ENCODE results near the gene PDZD2. TPM values are rescaled to one million over a fixed set of nuclear protein-coding genes. Genes with fewer than 3 reads are reported as not detected.

PDZD2 gene
- total RNA-seq, 1 donor from 2014 or later = 4.3 TPM

DNA sequence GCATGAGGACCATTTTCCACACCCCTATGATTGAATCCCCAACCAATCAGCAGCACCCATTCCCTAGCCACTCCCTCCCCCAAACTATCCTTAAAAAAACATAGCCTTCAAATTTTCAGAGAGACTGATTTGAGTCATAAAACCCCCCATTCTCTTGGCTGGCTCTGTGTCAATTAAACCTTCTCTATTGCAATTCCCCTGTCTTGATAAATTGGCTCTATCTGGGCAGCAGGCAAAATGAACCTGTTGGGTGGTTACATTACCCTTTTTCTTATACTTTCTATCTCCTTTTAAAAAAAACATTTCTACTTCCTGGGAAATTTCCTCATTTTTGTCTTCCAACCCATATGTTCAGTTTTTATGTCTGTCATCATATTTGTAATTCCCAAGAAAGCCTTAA is 220.2 kb downstream of the PDZD2 start:
- H3K27me3 Mint-ChIP-seq = peaks cover 24% of the 10 kb centered on the region
- peaks cover 18% of the 10 kb centered on the region for H3K4me1 Mint-ChIP-seq (ENCODE audit: unreplicated experiment)

DNA sequence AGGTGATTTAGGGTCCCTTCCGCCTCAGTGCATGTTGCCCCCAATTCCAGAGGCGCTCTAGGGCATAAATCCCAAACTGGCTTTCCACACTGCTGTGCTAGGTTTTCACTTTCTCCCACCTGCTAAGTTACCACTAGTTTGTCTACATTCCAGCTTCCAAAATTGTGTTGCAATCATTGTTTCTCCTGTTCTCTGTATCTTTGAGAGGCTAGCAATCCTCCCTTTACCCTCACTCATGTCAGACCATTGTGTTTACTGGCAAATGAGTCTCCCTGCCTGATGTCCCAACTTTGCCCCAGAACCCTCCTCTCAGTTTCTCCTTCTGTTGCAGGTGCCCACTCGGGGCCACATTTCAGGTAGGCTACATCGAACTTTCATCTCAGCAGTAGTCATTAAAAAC is 221.3 kb downstream of the PDZD2 start:
- peaks cover 15% of the 10 kb centered on the region for H3K27me3 Mint-ChIP-seq
- H3K27ac Mint-ChIP-seq = no peak overlapping the region
- H3K4me3 Mint-ChIP-seq = no peak overlapping the region
- H3K4me1 Mint-ChIP-seq (ENCODE audit: unreplicated experiment) = peaks cover 12% of the 10 kb centered on the region
- H3K36me3 Mint-ChIP-seq = peaks cover 5% of the 10 kb centered on the region
- TF ChIP-seq, protein P1, sequence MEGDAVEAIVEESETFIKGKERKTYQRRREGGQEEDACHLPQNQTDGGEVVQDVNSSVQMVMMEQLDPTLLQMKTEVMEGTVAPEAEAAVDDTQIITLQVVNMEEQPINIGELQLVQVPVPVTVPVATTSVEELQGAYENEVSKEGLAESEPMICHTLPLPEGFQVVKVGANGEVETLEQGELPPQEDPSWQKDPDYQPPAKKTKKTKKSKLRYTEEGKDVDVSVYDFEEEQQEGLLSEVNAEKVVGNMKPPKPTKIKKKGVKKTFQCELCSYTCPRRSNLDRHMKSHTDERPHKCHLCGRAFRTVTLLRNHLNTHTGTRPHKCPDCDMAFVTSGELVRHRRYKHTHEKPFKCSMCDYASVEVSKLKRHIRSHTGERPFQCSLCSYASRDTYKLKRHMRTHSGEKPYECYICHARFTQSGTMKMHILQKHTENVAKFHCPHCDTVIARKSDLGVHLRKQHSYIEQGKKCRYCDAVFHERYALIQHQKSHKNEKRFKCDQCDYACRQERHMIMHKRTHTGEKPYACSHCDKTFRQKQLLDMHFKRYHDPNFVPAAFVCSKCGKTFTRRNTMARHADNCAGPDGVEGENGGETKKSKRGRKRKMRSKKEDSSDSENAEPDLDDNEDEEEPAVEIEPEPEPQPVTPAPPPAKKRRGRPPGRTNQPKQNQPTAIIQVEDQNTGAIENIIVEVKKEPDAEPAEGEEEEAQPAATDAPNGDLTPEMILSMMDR (conservative IDR thresholded peaks at IDR 0.05) = no peak
- H3K9me3 Mint-ChIP-seq = peaks cover 18% of the 10 kb centered on the region
- no peak for DNase-seq (ENCODE audit: extremely low spot score, unreplicated experiment)

More for the DNA sequence above, 220.2 kb downstream of the PDZD2 start:
- Mint-ChIP-seq H3K27ac (no peak overlapping the region), H3K4me3 (no peak overlapping the region), H3K9me3 (peaks cover 18% of the 10 kb centered on the region), H3K36me3 (peaks cover 5% of the 10 kb centered on the region)
- no peak for DNase-seq (ENCODE audit: extremely low spot score, unreplicated experiment)
- TF ChIP-seq, protein P1 (conservative IDR thresholded peaks at IDR 0.05) = no peak

DNA sequence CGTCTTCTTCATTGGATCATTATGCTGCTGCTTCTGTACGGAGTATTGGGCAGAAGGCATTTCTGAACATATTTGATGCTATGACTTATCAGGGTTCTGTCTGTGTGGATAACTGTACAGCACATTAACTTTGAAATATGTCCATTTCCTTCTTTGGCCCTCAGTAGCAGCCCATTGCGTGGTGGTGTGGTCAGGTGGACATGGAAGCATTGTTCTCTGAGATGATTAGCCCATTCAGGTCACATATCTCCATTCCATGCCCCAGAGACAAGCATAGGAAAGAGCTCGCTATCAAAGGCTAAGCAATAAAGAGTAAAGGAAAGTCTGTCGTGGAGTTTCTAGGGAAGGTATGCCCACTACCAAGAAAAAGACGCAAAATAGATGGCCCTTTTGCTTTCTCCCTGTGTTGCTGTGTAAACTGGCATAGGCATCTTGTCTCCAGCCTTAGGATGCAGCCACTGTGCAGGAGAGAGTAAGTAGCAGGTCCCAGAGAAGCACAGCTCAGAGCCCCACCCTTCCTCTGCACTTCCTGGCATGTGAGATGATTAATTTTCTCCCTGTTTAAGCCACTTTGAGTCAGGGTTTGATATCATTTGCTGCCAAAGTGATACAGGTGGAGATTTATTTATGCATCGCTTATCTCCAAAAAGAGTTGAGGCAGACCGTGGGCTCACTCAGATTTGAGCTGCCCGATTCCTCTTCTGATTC is 221.9 kb downstream of the PDZD2 start:
- Mint-ChIP-seq H3K4me3 (no peak overlapping the region), H3K9me3 (peaks cover 18% of the 10 kb centered on the region), H3K4me1 (ENCODE audit: unreplicated experiment) (peaks cover 8% of the 10 kb centered on the region), H3K27ac (no peak overlapping the region), H3K27me3 (peaks cover 9% of the 10 kb centered on the region), H3K36me3 (peaks cover 5% of the 10 kb centered on the region)
- TF ChIP-seq, protein P1 (conservative IDR thresholded peaks at IDR 0.05) = no peak
- no peak for DNase-seq (ENCODE audit: extremely low spot score, unreplicated experiment)

DNA sequence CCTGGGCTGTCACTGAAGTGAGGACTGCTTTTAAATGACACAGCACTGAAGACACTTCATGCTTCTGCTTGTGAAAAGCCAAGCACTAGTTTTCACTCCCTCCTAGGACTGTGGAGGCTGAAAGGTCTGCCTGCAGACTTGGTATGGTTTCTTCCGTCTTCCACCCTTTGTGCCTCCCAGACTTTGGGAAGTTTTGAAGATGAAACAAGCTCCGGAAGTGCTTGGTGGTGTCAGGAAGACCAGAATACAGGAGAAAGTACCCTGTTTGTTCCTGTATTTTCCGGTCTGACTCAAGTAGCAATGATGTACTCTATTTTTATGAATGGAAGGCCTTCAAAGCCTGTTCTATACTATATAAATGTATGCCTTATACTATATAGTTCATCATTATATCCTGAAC is 222.7 kb downstream of the PDZD2 start:
- TF ChIP-seq, protein P1 (conservative IDR thresholded peaks at IDR 0.05) = no peak
- H3K27ac Mint-ChIP-seq = no peak overlapping the region

DNA sequence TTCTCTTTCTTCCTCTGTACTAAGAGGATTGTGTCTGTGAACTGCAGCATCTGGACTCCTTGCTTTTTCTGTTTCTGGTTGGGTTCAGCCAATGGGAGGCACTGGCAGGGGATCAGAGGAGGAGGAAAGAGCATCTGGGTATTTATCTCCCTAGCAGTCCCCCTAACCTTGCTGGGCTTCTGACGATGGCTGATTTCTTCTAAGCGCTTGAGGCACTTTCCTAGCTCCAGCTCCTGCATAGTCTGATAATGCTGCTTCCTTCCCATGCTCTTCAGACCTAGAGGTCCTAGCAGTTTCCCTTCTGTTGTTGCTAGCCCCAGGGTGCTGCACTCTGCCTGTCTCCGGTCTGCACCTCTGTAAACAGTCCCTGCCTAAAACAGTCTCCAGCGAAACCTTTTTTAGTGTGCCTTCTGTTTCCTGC is 225.1 kb downstream of the PDZD2 start:
- no peak for DNase-seq (ENCODE audit: extremely low spot score, unreplicated experiment)
- H3K4me1 Mint-ChIP-seq (ENCODE audit: unreplicated experiment) = peaks cover 8% of the 10 kb centered on the region
- peaks cover 17% of the 10 kb centered on the region for H3K9me3 Mint-ChIP-seq
- H3K36me3 Mint-ChIP-seq = peaks cover 5% of the 10 kb centered on the region
- peaks cover 11% of the 10 kb centered on the region for H3K27me3 Mint-ChIP-seq
- H3K4me3 Mint-ChIP-seq = no peak overlapping the region
- TF ChIP-seq, protein P1 (conservative IDR thresholded peaks at IDR 0.05) = no peak
- no peak overlapping the region for H3K27ac Mint-ChIP-seq

More for the DNA sequence above, 222.7 kb downstream of the PDZD2 start:
- peaks cover 18% of the 10 kb centered on the region for H3K9me3 Mint-ChIP-seq
- H3K36me3 Mint-ChIP-seq = peaks cover 5% of the 10 kb centered on the region
- no peak overlapping the region for H3K4me3 Mint-ChIP-seq
- peaks cover 8% of the 10 kb centered on the region for H3K4me1 Mint-ChIP-seq (ENCODE audit: unreplicated experiment)
- no peak for DNase-seq (ENCODE audit: extremely low spot score, unreplicated experiment)
- peaks cover 7% of the 10 kb centered on the region for H3K27me3 Mint-ChIP-seq
